ENCODE measurements around the gene TBC1D16. TPM values are rescaled to one million over a fixed set of nuclear protein-coding genes. Genes with fewer than 3 reads are reported as not detected.

TBC1D16 gene
- total and polyA plus RNA-seq, 10 of the 15 experiments (the other 5 are each of a cell fraction or from before 2014, with no cell fraction given), result 0.01 to 0.13 (median 0.06) TPM; not detected in 3

- TF ChIP-seq NFYA (IDR thresholded peaks at IDR 0.05; ENCODE audit: borderline replicate concordance, low read depth, low read length) (no peak), SMAD1 (IDR thresholded peaks at IDR 0.05; ENCODE audit: low read depth, partially characterized antibody) (no peak), PKNOX1 (IDR thresholded peaks at IDR 0.05) (no peak), ZNF622 (IDR thresholded peaks at IDR 0.05) (no peak)
These were observed 29.3 kb downstream of the TBC1D16 start (continued) for GRCh38 chr17:80006339-80006720.

GRCh38 chr17:80005360-80006338, 30.0 kb downstream of the TBC1D16 start:
- POLR2A ChIA-PET, result no interaction called here
- Histone ChIP-seq H3K9ac (ENCODE audit: control insufficient read depth, insufficient read depth, low read length) (no peak overlapping the region), H3K4me1 (ENCODE audit: control insufficient read depth, insufficient read depth, low read length) (no peaks in the 10 kb centered on the region), H3K27me3 (replicated peaks in 1 of 2; ENCODE audit: control insufficient read depth in 2 of 2, insufficient read depth in 2 of 2, low read length in 1 of 2) (no peaks in the 10 kb centered on the region; a peak in 1 of 4 replicates), H3K79me2 (ENCODE audit: control insufficient read depth, insufficient read depth, low read length) (no peaks in the 10 kb centered on the region), H2AFZ (ENCODE audit: control insufficient read depth, low read depth, low read length) (no peak overlapping the region), H3K36me3 (ENCODE audit: control insufficient read depth in 2 of 2, insufficient read depth in 2 of 2, low read length in 1 of 2) (no peaks in the 10 kb centered on the region), H3K4me3 (no peak overlapping the region), H3K4me2 (ENCODE audit: control insufficient read depth, insufficient read depth) (no peak overlapping the region), H4K20me1 (ENCODE audit: control insufficient read depth, insufficient read depth) (no peaks in the 10 kb centered on the region), H3K27ac (ENCODE audit: control insufficient read depth, insufficient read depth) (no peak overlapping the region), H3K9me3 (replicated peaks; ENCODE audit: control insufficient read depth, insufficient read depth, low read length) (no peaks in the 10 kb centered on the region)
- no TSS peak for BruUV-seq (replicated peaks)
- peak; percentile 81 for FAIRE-seq
- intact Hi-C loops (cut with micrococcal nuclease; ENCODE audit: unreplicated experiment) (no loop called here), in situ Hi-C loops (cut with MboI) (no loop called here)
- CTCF ChIA-PET, result interaction anchor here (0.7 to 1.5 kb wide), 9 partner anchors 9 to 642 kb away, joined by 3 to 5 read pairs (median 3); no protein-coding TSS in a partner anchor
- WGBS (ENCODE audit: insufficient coverage, insufficient replicate concordance, low lambda C conversion rate, missing lambda C conversion rate), result 30% methylated on average over 35 of the region's 37 CpGs
- TF ChIP-seq PAX5 (IDR thresholded peaks at IDR 0.05; ENCODE audit: borderline replicate concordance, low read depth, low read length), result 0 out of 2 replicates have a peak, but pooled peaks have one; percentile 44
- no peak for TF ChIP-seq BCL11A (IDR thresholded peaks at IDR 0.05; ENCODE audit: low read depth, low read length)
- peak; percentile 82 to 98 (median 90) for TF ChIP-seq CTCF (IDR thresholded peaks at IDR 0.05 in 2 of 3, conservative IDR thresholded peaks at IDR 0.05 in 1 of 3; ENCODE audit: control insufficient read depth in 2 of 3, extremely low read depth in 1 of 3, insufficient read depth in 1 of 3, low read depth in 3 of 3, low read length in 3 of 3)
- peak; percentile 37 for TF ChIP-seq SMC3 (IDR thresholded peaks at IDR 0.05; ENCODE audit: borderline replicate concordance, low read length)
- TF ChIP-seq RAD21 (IDR thresholded peaks at IDR 0.05; ENCODE audit: insufficient read depth, low read depth, low read length), result peak; percentile 61
- ATAC-seq, result peak; percentile 77
- RAD21 ChIA-PET (ENCODE audit: unreplicated experiment), result no interaction called here
- SMC1A ChIA-PET (ENCODE audit: uncharacterized antibody, unreplicated experiment), result interaction anchor here (1.3 to 1.9 kb wide), 2 partner anchors 12 kb away, joined by 3 to 5 read pairs; no protein-coding TSS in a partner anchor
- no peak for DNase-seq (ENCODE audit: low read depth, low spot score)

Measured in GM12878 (cell line).